Cardiac muscle cell (in vitro differentiated cells and primary cell): Measurements from ENCODE around the gene BCL2L1. TPM values are rescaled to one million over a fixed set of nuclear protein-coding genes. Genes with fewer than 3 reads are reported as not detected.
A peak's percentile ranks its signal among the peaks of the same experiment; 100 is the strongest.

Experiments
- DNase-seq, 2 donors: peaks; one replicate each; pipeline versions ENCODE4 v3.0.0 to v3.0.0-alpha.2; 2010 to 2017; ENCODE audit warnings: low read depth in 1 of 2, low spot score in 1 of 2
- H3K27ac ChIP-seq: fragments of 200-600 bp; sonication (generic); 2 replicates; pipeline ENCODE4 v1.5.1; 2016
- H3K27me3 ChIP-seq: fragments of 200-600 bp; sonication (generic); 2 replicates; pipeline ENCODE4 v1.6.0; 2016; ENCODE audit warnings: control low read depth
- H3K36me3 ChIP-seq: fragments of 200-600 bp; sonication (generic); 2 replicates; pipeline ENCODE4 v1.5.1; 2016; ENCODE audit warnings: control low read depth
- H3K4me1 ChIP-seq: fragments of 200-600 bp; sonication (generic); 2 replicates; pipeline ENCODE4 v1.8.1; 2017; ENCODE audit warnings: low read depth, mild to moderate bottlenecking, mixed run types
- H3K4me3 ChIP-seq: fragments of 200-600 bp; sonication (generic); 2 replicates; pipeline ENCODE4 v1.5.1; 2016; ENCODE audit warnings: mild to moderate bottlenecking
- H3K9me3 ChIP-seq: fragments of 200-600 bp; sonication (generic); 2 replicates; pipeline ENCODE4 v1.5.1; 2017; ENCODE audit warnings: low read depth, mild to moderate bottlenecking, control low read depth
- CTCF ChIP-seq: IDR thresholded peaks from 2 replicates; pipeline ENCODE4 v1.5.1; 2012; ENCODE audit warnings: low read depth, mild to moderate bottlenecking, low read length
- polyA plus RNA-seq: library from polyadenylated mRNA; unstranded; fragments of >200 nt; fragmentation: Nextera tagmentation; extraction: Ambion mirVana; gene quantifications from 2 replicates; pipeline ENCODE4 v1.2.1, GENCODE V29; 2016
- total RNA-seq: library from RNA; depleted of rRNA; stranded (reverse); fragments of >200 nt; gene quantifications from 2 replicates; pipeline ENCODE4 v1.2.3, GENCODE V29; 2016

Gene BCL2L1
- total and polyA plus RNA-seq, 2 experiments from 2014 or later = 40.5 to 74.6 TPM

GRCh38 chr20:31708736-31709534 lies 13.7 kb downstream of the BCL2L1 start:
- H3K4me1 ChIP-seq = peaks cover 18% of the 10 kb centered on the region
- H3K36me3 ChIP-seq = peaks cover 9% of the 10 kb centered on the region
- no peak overlapping the region for H3K27ac ChIP-seq
- H3K9me3 ChIP-seq = no peaks in the 10 kb centered on the region
- no peak for DNase-seq
- TF ChIP-seq CTCF = no peak
- no peak overlapping the region for H3K4me3 ChIP-seq
- H3K27me3 ChIP-seq = no peaks in the 10 kb centered on the region

- H3K9me3 ChIP-seq = no peaks in the 10 kb centered on the region
- no peak overlapping the region for H3K27ac ChIP-seq
- TF ChIP-seq CTCF = no peak
- no peak overlapping the region for H3K4me3 ChIP-seq
- DNase-seq = no peak
- no peaks in the 10 kb centered on the region for H3K27me3 ChIP-seq
- peaks cover 9% of the 10 kb centered on the region for H3K36me3 ChIP-seq
- H3K4me1 ChIP-seq = peaks cover 15% of the 10 kb centered on the region
Measured at GRCh38 chr20:31707994-31708735, 14.5 kb downstream of the BCL2L1 start.

DNA sequence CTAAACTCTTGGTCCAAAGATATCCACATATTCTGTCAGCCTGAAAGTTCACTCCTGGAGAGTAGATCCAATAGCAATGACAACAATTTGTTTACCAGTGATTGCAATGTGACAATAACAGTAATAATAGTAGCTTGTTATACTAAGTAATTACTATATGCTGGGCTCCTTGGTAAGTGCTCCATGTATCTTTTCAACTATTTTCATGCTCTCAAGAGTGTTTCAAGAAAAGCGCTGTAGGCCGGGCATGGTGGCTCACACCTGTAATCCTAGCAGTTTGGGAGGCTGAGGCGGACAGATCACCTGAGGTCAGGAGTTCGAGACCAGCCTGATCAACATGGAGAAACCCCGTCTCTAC lies 15.4 kb downstream of the BCL2L1 start:
- peaks cover 9% of the 10 kb centered on the region for H3K36me3 ChIP-seq
- DNase-seq = no peak
- no peak for TF ChIP-seq CTCF
- no peak overlapping the region for H3K4me3 ChIP-seq
- H3K27ac ChIP-seq = no peak overlapping the region
- H3K27me3 ChIP-seq = no peaks in the 10 kb centered on the region
- H3K4me1 ChIP-seq = peaks cover 6% of the 10 kb centered on the region
- no peaks in the 10 kb centered on the region for H3K9me3 ChIP-seq

DNA sequence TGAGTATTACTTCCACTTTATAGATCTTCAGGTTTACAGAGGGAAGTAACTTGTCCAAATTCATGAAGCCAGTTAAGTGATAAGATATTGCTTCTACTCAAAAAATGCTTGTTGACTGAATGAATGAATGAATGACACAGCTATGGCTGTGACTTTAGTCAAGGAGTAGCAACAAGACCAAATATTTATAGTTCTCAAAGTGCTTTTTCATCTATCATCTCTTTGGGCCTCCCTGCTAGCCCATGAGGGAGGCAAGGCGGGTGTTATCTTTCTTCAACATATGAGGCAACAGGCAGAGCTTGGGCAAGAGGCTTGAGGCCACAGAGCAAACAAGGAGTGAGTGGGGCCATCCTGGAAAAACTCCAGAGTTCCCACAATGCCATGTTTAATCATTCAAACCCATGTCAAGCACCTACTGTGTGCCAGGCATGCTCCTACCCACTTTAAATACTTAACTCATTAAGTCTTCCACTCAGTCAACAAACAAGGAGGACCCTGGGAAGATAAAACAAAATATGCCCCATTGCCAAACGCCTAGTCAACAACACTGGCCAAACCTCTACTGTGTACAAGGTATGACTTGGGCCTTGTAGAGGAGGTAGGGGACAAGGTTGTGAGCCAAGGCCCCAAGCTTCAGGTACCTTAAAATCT lies 15.9 kb downstream of the BCL2L1 start:
- TF ChIP-seq CTCF = no peak
- peaks cover 9% of the 10 kb centered on the region for H3K36me3 ChIP-seq
- no peak overlapping the region for H3K4me3 ChIP-seq
- peak in 1 of 2 donors; percentile 73 for DNase-seq
- H3K9me3 ChIP-seq = no peaks in the 10 kb centered on the region
- no peaks in the 10 kb centered on the region for H3K27me3 ChIP-seq
- peak overlapping the region; percentile 34 for H3K27ac ChIP-seq
- peaks cover under 1% of the 10 kb centered on the region for H3K4me1 ChIP-seq

DNA sequence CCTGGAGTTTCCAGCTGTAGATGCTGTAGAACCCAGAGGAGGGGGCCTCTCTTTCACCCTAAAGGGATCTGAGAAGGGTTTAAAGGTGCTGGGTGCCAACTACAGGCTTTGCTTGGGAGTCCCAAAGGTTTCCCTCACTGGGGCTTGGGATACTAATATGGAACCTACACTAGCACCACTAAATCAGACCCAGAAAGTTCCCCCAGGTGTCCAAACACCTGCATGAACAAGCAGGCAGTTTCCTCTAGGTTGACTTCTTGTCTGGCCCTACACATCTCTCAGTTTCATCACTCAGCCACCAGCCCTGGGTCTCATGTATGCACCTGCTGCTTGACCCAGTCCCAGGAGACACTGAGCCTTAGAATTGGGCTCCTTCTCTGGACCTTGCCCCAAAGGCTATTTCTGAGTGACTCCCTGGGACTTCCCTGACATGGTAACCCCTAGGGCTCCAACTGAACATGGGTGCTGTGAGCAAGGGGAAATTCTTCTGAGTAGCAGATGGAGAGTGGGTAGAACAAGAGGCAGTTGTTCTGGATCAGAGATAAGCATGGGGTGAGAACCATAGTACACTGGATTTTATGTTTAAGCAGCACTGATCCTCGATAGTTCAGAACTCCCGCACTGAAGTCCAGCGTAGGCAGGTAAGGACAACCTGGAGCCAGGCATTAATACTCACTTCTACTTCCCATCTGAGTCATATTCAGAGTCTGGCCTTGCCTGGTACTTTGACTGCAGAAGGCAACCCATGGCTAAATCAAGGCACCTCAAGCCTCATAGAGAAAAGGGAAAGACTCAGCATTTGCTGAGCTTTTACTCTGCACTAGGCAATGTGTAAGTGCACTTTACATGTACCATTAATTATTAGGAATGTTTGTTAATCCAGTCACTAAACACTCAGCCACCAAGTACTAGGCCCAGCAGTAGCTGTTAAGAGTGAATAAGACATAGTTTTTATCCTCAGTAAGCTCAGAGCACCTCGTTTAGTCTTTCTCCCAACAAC lies 16.8 kb downstream of the BCL2L1 start:
- no peak for TF ChIP-seq CTCF
- H3K9me3 ChIP-seq = no peaks in the 10 kb centered on the region
- H3K27ac ChIP-seq = peak overlapping the region; percentile 34
- DNase-seq = no peak
- H3K4me1 ChIP-seq = no peaks in the 10 kb centered on the region
- no peak overlapping the region for H3K4me3 ChIP-seq
- peaks cover 9% of the 10 kb centered on the region for H3K36me3 ChIP-seq
- H3K27me3 ChIP-seq = no peaks in the 10 kb centered on the region
